ENCODE measurements around the gene UNCX. TPM values are rescaled to one million over a fixed set of nuclear protein-coding genes. Genes with fewer than 3 reads are reported as not detected.

Gene UNCX
- total RNA-seq, 2 experiments from 2014 or later, result not detected

DNA sequence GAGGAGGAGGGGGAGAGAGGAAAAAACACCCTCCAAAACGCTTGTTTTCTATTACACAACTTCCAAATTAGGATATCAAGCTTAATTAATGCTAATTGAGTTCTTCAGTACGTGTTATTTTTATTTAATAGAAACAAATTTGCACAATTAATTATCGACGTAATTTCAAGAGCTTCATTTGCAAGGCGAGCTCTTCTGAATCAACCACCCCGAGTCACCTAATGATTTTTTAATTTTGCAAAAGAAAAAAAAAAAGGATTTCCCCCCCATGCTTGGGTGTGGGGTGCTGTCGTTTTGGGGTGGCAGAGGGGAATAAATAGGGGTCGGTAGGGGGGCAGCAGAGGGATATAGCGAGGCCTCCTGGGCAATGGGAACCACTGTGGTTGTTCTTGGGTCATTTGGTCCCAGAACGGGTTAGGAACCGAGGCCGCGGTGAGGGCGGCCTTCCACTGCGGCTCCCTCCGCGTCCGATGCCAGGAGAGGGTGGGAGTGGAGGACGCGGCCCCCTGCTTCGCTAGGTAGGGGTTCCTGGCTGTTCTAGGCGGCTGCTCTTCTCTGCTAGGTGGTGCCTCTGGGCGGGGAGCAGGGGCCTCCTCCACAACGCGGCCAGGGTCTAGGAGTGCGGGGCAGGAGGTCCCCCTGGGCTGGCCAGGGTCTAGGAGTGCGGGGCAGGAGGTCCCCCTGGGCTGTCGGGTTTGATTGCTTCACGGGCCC is 7.3 kb downstream of the UNCX start:
- POLR2A ChIA-PET, result no interaction called here

DNA sequence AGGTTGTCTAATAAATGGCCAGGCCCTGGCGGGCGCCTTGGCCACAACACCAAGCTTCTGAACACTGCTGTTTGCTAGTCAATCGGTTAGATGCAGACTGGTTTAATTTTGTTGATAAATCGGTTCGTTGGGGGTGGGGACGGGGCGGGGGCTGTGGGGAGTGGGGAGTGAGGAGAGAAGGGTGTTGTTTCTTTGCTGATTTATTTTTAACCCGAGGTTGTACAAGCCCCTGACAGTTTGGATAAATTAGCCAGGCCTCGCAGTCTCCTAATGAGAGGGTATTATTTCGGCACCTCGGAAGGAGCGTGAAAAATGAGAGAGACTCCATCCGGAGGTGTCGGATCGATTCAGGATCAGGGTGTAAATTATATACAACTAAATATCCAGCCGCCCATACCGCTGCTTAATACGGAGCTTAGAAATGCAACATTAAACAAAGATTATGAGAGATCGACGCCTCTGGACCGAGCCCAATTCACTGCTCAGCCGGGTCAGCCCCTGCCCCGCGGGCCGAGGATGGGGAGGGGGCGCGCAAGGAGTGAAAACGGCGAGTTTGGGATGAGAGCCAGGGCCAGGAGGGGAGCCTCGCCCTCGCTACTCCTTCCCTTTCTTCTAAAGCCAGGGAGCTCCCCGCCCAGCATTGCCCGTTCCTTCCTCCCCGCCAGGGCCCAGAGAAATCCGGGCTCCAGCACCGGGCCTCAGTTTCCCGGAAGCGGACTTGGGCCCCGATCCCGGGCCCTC is 8.0 kb downstream of the UNCX start:
- POLR2A ChIA-PET, result no interaction called here
- CTCF ChIA-PET, result no interaction called here

More for the DNA sequence above, 7.3 kb downstream of the UNCX start:
- CTCF ChIA-PET, result interaction anchor here (0.9 to 2.0 kb wide), 3 partner anchors 9 to 193 kb away, joined by 3 to 5 read pairs (median 4); no protein-coding TSS in a partner anchor

GRCh38 chr7:1241258-1241602 is 8.6 kb downstream of the UNCX start:
- POLR2A ChIA-PET, result no interaction called here

GRCh38 chr7:1241603-1242255 is 9.1 kb downstream of the UNCX start:
- ChIA-PET CTCF (no interaction called here), POLR2A (no interaction called here)

More at GRCh38 chr7:1241258-1241602, 8.6 kb downstream of the UNCX start:
- CTCF ChIA-PET, result no interaction called here

DNA sequence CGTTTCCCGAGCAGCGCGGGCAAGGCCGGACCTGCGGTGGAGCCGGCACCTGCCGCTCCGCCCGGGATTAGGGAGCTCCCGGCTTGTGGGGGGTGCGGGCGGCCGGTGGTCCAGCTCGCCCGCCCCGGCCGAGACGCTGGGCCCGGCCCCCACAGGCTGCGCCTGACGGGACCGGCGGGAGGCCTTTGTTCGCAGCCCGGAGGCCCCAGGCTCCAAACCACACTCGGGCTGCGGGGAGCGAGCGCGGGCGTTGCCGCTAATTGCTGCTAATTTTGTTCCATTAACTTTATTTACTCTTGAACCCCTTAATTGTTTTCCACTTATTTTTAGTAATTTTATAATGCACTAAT is 9.6 kb downstream of the UNCX start:
- CTCF ChIA-PET, result no interaction called here
- POLR2A ChIA-PET, result no interaction called here

DNA sequence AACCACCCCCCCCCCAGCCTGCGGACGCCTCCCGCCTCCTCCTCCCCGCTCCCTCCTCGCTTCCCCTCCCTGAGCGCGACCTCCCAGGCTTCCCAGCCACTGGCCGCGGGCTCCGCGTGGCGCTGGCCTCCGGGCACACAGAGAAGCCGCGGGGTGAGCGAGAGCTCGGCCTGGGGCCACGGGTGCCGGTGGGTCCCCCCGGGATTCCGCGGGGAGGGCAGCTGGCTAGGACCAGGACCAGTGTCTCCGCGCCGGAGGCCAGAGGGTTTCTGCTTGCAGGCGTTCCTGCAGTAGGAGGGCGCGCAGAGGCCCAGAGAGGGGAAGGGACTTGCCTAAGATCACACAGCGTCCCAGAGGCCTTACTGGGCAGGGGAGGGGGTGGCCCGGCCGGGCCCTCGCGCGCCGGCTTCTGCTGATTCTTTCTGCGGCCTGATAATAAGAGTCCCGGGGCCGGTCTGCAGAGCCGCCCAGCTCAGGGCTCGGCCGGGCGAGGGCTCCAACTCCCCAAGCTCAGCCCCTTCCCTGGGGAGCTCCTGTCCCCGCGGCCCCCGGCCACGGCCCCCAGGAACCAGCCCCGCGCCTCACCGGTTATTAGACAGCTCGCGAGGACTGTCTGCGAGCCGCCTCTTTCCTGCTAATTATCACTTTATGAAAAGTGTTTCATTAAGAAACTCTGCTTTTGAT is 10.1 kb downstream of the UNCX start:
- POLR2A ChIA-PET, result no interaction called here
- CTCF ChIA-PET, result no interaction called here

GRCh38 chr7:1243290-1243963 is 10.8 kb downstream of the UNCX start:
- CTCF ChIA-PET, result no interaction called here
- POLR2A ChIA-PET, result no interaction called here

DNA sequence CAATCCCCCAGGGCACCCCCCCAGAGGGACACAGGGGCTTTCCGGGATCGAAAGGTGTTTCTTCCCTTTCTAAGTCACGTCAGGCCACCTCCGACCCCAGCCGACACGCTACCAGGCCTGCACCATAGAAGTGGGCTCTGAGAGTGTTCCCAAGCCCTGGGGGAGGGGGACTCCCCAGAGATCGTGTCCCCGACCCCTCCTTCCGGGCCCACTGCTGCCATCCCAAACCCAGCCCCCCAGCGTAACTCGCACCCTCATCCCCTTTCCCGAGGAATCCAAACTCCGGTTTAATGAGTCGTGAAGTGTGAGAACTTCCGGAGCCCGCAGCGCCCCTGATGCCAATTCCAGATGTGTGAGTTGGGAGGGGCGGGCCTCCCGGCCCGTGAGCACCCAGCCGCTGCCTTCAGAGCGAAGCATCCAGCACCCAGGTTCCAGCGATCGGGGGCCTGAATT is 11.3 kb downstream of the UNCX start:
- ChIA-PET CTCF (no interaction called here), POLR2A (no interaction called here)

DNA sequence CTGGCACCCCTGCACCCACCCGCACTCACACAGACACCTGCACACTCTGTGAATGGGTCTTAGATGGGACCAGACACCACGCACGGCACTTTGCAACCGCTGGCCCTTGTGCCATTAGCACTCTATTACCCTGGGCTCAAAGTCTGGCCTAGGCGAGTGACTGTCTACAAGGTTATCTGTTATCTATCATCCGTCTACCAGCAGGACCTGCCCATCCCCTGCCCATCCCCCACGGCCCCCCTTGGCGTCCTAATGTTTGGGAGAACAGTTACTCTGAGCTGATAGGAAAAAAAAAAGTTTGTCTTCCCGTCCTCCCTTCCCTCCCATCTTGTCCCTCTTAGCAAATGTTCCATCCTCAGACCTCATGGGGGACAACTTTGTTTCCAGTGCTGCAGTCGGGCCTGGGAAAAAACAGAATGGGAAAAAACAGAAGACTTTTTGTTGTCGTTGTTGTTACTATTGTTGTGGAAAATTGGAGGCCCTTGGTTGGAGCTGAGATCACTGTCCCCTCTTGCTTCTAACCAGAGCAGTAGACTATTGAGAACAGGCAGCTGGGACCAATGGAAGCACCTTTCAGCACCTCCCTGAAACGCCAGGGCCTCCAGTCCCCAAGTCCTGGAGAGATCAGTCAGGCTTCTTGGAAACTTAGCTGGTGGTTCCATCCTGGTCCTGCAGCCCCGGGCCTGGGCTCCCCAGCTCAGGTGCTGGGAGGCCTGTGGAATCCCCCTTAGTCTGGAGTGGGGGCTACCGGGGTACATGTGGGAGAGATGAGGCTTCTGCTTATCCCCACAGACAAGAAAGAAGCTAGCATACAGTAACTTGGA is 12.2 kb downstream of the UNCX start:
- CTCF ChIA-PET, result interaction anchor here (1.1 kb wide), 1 partner anchor 14 kb away, joined by 3 read pairs; no protein-coding TSS in a partner anchor
- POLR2A ChIA-PET, result no interaction called here

GRCh38 chr7:1245524-1246050 is 12.9 kb downstream of the UNCX start:
- ChIA-PET CTCF (interaction anchor here (1.1 kb wide), 1 partner anchor 15 kb away, joined by 3 read pairs; no protein-coding TSS in a partner anchor), POLR2A (no interaction called here)

- CTCF ChIA-PET, result no interaction called here
- POLR2A ChIA-PET, result no interaction called here
Observed at GRCh38 chr7:1246160-1246870, 13.6 kb downstream of the UNCX start.

DNA sequence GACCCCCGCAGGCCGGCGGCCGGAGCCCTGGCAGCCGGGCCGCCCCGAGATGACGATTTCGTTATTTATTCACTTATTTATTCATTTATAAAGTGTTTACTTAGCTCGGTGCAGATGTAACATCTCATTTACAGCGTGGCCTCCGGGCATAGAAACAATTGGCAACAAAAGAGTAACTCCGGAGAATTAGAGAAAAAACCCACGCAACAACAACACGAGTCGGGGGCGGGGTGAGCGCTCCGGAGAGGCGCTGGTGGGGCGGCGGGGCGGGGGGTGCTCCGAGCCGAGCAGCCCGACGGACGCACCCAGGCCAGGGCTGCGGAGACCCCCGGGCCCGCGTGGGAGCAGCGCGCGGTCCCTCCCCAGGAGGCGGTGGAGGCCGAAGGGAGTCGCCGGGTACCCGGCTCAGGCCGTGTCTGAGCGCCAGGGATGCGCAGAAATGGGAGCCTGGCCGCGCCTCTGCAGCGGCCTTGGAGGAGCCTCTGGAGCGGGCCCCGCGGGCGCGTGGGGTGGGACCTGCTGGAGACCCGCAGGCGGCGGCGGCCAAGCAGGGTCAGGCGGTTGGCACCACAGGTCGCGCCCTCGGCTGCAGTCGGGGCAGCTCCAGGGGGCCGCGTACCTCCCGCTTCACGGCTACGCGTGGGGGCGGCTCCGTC is 14.3 kb downstream of the UNCX start:
- CTCF ChIA-PET, result no interaction called here

DNA sequence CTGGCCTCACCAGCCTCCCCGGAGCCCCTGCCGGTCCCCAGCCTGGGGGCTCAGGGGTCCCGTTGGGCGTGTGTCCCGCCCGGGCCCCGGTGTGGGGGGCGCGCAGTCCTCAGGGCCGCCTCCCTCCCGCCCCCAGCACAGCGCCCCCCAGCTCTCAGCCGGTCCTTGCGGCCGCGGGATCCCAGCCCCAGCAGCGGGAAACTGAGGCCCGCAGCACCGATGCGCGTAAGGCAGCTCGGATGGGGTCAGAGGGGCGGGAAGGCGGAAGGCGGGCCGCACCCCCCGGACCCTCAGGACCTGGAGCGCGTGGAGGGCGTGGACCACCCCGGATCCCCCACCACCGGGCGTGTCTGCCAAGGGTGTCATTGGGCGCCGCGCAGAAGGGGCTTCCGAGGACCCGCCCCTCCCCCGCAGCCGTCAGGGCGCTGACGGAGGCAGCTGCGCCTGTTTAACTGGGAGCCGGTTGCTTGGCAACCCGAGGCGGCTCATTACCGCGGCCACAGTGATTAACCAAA is 14.9 kb downstream of the UNCX start:
- POLR2A ChIA-PET, result interaction anchor here (0.6 kb wide), 2 partner anchors 38 to 205 kb away, joined by 3 to 4 read pairs; no protein-coding TSS in a partner anchor

More for the DNA sequence above, 14.3 kb downstream of the UNCX start:
- POLR2A ChIA-PET, result no interaction called here

GRCh38 chr7:1248143-1248915 is 15.7 kb downstream of the UNCX start:
- POLR2A ChIA-PET, result interaction anchor here (0.6 kb wide), 3 partner anchors 37 to 283 kb away, joined by 3 to 4 read pairs (median 4); no protein-coding TSS in a partner anchor
- CTCF ChIA-PET, result no interaction called here

More for the DNA sequence above, 14.9 kb downstream of the UNCX start:
- CTCF ChIA-PET, result no interaction called here

DNA sequence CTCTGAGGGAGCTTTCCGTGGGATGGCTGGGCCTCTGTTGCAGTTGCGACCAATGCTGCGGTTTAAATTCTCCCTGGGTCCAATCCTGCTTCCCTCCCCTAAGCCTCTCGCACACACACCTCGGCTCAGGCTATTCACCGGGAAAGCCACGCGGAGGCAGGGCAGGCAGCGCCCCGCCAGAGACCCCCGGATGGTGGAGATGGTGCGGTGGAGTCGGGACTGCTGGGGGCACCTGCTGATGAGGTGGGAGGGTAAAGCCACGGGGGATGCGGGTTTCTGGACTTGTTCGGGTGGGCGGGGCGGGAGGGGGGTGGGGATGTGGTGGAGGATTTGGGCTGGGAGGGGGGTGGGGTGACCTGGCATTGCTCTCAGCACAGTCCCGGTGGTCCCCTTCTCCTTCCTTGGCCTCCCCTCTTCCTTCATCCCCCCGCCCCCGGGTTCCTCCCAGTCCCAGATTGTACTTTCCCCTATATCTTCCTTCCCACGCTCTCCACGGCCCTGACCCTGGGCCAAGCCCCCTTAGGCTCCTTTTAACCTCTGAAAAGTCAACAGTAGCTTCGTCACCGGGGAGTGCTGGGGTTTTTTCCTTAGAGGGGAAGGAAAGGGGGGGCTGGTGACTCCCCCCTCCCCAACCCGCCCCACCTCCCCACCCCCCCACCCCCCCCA is 16.4 kb downstream of the UNCX start:
- CTCF ChIA-PET, result interaction anchor here (0.6 kb wide), 1 partner anchor 23 kb away, joined by 4 read pairs; no protein-coding TSS in a partner anchor

GRCh38 chr7:1249731-1250130 is 17.1 kb downstream of the UNCX start:
- ChIA-PET POLR2A (no interaction called here), CTCF (interaction anchor here (0.6 kb wide), 1 partner anchor 24 kb away, joined by 4 read pairs; no protein-coding TSS in a partner anchor)

More for the DNA sequence above, 16.4 kb downstream of the UNCX start:
- POLR2A ChIA-PET, result no interaction called here
